RKO (cell line): ENCODE measurements around the gene RAB3C.
"Not testable (repeated sequence)": the region's sequence is repeated elsewhere in the genome, so short reads cannot be mapped to it uniquely, and the experiment has no call there.

Source experiments
- DNase-seq: peaks from one replicate; pipeline ENCODE4 v3.0.0-alpha.2; 2016; ENCODE audit warnings: low spot score

RAB3C gene

GRCh38 chr5:58675341-58675740 lies 92.5 kb downstream of the RAB3C start:
- DNase-seq = no peak

- no peak for DNase-seq
Measured at GRCh38 chr5:58677650-58678049, 94.8 kb downstream of the RAB3C start.

- DNase-seq = no peak
Measured at GRCh38 chr5:58680503-58680902, 97.6 kb downstream of the RAB3C start.

- DNase-seq = no peak
Measured at GRCh38 chr5:58681943-58682342, 99.1 kb downstream of the RAB3C start.

GRCh38 chr5:58683567-58683966 lies 100.7 kb downstream of the RAB3C start:
- peak; percentile 2 for DNase-seq

GRCh38 chr5:58687079-58687478 lies 104.2 kb downstream of the RAB3C start:
- DNase-seq = no peak

GRCh38 chr5:58687595-58687994 lies 104.7 kb downstream of the RAB3C start:
- DNase-seq = no peak

GRCh38 chr5:58699088-58699761 lies 116.3 kb downstream of the RAB3C start:
- DNase-seq = not testable (repeated sequence)

GRCh38 chr5:58699762-58700118 lies 116.9 kb downstream of the RAB3C start:
- no peak for DNase-seq

- DNase-seq = no peak
Measured at GRCh38 chr5:58703925-58704555, 121.2 kb downstream of the RAB3C start.

GRCh38 chr5:58706736-58707135 lies 123.9 kb downstream of the RAB3C start:
- DNase-seq = no peak

- DNase-seq = no peak
Measured at GRCh38 chr5:58708456-58708855, 125.6 kb downstream of the RAB3C start.

- DNase-seq = not testable (repeated sequence)
Measured at GRCh38 chr5:58710425-58710824, 127.5 kb downstream of the RAB3C start.

GRCh38 chr5:58710871-58711270 lies 128.0 kb downstream of the RAB3C start:
- no peak for DNase-seq

- no peak for DNase-seq
Measured at GRCh38 chr5:58711965-58712364, 129.1 kb downstream of the RAB3C start.

GRCh38 chr5:58714046-58714445 lies 131.2 kb downstream of the RAB3C start:
- DNase-seq = no peak

- DNase-seq = no peak
Measured at GRCh38 chr5:58715997-58716656, 133.3 kb downstream of the RAB3C start.

GRCh38 chr5:58716713-58717112 lies 133.8 kb downstream of the RAB3C start:
- no peak for DNase-seq

GRCh38 chr5:58717303-58718007 lies 134.6 kb downstream of the RAB3C start:
- DNase-seq = no peak

GRCh38 chr5:58718269-58718978 lies 135.5 kb downstream of the RAB3C start:
- no peak for DNase-seq

- no peak for DNase-seq
Measured at GRCh38 chr5:58722160-58722559, 139.3 kb downstream of the RAB3C start.

- DNase-seq = no peak
Measured at GRCh38 chr5:58724992-58725391, 142.1 kb downstream of the RAB3C start.
